Measurements from ENCODE around the gene EIF5. TPM values are rescaled to one million over a fixed set of nuclear protein-coding genes. Genes with fewer than 3 reads are reported as not detected.

Gene EIF5
- total RNA-seq, 1 donor from 2014 or later, result 330 TPM

DNA sequence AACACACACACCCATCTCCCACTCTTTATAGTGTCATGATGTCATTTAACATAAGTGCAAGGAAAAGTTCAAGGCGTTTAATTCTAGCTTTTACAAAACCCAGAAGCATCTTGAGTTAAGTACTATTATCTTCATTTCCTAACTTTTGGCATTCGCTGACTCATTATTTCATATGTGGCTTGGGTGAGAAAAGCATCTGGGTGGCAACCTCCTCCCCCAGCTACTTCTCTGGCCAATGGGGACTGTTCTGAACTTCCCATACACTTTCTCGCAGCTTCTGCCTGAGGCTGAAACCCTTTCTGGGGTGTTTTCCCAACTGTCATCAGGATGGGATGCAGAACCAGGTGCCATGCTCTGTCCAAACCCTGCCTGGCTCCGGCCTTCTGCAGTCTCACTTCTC, 48.3 kb downstream of the EIF5 start:
- Histone ChIP-seq H3K9ac (ENCODE audit: low read length) (no peak overlapping the region), H3K9me3 (ENCODE audit: insufficient read depth, low read depth, low read length) (no peaks in the 10 kb centered on the region), H2AFZ (ENCODE audit: low read depth, low read length) (peak overlapping the region; percentile 23), H3K4me1 (ENCODE audit: insufficient read depth, low read length) (peaks cover 12% of the 10 kb centered on the region), H3K4me2 (ENCODE audit: low read length) (peak overlapping the region; percentile 28), H4K20me1 (ENCODE audit: insufficient read depth, low read length) (peaks cover 17% of the 10 kb centered on the region), H3K36me3 (ENCODE audit: insufficient read depth, low read length) (no peaks in the 10 kb centered on the region), H3K79me2 (ENCODE audit: insufficient read depth, low read length) (peaks cover 22% of the 10 kb centered on the region), H3K27me3 (ENCODE audit: insufficient read depth, low read length) (no peaks in the 10 kb centered on the region), H3K4me3 (ENCODE audit: insufficient read depth, low read depth, low read length) (no peak overlapping the region), H3K27ac (ENCODE audit: low read depth, low read length) (no peak overlapping the region)
- Mint-ChIP-seq H3K4me1 (ENCODE audit: low read depth, unreplicated experiment) (peaks cover 14% of the 10 kb centered on the region), H3K36me3 (ENCODE audit: low read depth, unreplicated experiment) (peaks cover 3% of the 10 kb centered on the region), H3K9me3 (ENCODE audit: unreplicated experiment) (peaks cover 9% of the 10 kb centered on the region), H3K27ac (ENCODE audit: unreplicated experiment) (peak overlapping the region; percentile 96), H3K27me3 (ENCODE audit: low read depth, unreplicated experiment) (peaks cover 8% of the 10 kb centered on the region), H3K4me3 (ENCODE audit: unreplicated experiment) (peak overlapping the region; percentile 1)
- FAIRE-seq, result no peak
- peak; percentile 71 for DNase-seq (ENCODE audit: low read depth)
- TF ChIP-seq, protein P1, sequence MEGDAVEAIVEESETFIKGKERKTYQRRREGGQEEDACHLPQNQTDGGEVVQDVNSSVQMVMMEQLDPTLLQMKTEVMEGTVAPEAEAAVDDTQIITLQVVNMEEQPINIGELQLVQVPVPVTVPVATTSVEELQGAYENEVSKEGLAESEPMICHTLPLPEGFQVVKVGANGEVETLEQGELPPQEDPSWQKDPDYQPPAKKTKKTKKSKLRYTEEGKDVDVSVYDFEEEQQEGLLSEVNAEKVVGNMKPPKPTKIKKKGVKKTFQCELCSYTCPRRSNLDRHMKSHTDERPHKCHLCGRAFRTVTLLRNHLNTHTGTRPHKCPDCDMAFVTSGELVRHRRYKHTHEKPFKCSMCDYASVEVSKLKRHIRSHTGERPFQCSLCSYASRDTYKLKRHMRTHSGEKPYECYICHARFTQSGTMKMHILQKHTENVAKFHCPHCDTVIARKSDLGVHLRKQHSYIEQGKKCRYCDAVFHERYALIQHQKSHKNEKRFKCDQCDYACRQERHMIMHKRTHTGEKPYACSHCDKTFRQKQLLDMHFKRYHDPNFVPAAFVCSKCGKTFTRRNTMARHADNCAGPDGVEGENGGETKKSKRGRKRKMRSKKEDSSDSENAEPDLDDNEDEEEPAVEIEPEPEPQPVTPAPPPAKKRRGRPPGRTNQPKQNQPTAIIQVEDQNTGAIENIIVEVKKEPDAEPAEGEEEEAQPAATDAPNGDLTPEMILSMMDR (IDR thresholded peaks at IDR 0.05; ENCODE audit: insufficient read depth, low read depth, low read length), result no peak
- no peak for TF ChIP-seq EZH2 (IDR thresholded peaks at IDR 0.05; ENCODE audit: insufficient read depth, low read length)

DNA sequence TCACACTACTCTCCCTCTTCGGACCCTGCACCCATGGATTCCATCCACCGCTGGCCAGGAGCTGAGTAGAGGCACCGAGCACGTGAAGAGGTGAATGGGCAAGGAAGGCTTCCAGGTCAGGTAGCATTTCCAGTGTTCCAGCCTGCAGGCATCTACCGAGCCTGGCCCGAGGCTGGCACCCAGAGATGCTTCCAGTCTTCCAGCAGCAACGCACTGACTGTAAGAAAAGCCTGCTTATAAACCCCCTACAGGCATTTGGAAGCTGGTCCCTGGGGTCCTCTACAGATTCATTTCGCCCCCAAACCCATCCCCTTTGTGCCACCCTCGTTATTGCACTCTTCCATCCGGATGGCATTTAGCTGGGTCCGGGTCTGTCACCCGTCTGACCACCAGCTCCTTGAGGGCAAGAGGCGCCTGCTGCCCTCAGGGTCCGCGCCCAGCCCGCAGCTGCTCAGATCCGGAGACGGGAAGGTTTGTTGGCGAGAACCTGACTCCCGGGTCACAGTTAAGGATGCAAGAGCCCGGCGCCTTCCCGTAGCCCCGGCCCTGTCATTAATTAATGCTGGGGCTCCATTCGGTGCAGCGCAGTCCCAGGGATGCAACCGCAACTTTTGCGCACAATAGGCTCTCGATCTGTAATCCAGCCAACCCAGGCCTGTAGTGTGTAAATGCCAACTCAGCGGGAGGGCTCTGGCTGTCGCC, 50.6 kb downstream of the EIF5 start:
- DNase-seq (ENCODE audit: low read depth), result no peak
- Mint-ChIP-seq H3K4me3 (ENCODE audit: unreplicated experiment) (peak overlapping the region; percentile 86), H3K4me1 (ENCODE audit: low read depth, unreplicated experiment) (peaks cover 26% of the 10 kb centered on the region), H3K27ac (ENCODE audit: unreplicated experiment) (peak overlapping the region; percentile 81), H3K9me3 (ENCODE audit: unreplicated experiment) (peaks cover 9% of the 10 kb centered on the region), H3K27me3 (ENCODE audit: low read depth, unreplicated experiment) (no peaks in the 10 kb centered on the region), H3K36me3 (ENCODE audit: low read depth, unreplicated experiment) (peaks cover 13% of the 10 kb centered on the region)
- TF ChIP-seq, protein P1 (IDR thresholded peaks at IDR 0.05; ENCODE audit: insufficient read depth, low read depth, low read length), result no peak
- Histone ChIP-seq H3K79me2 (ENCODE audit: insufficient read depth, low read length) (peaks cover 43% of the 10 kb centered on the region), H3K9ac (ENCODE audit: low read length) (peak overlapping the region; percentile 91), H2AFZ (ENCODE audit: low read depth, low read length) (peak overlapping the region; percentile 71), H3K36me3 (ENCODE audit: insufficient read depth, low read length) (no peaks in the 10 kb centered on the region), H3K27ac (ENCODE audit: low read depth, low read length) (peak overlapping the region; percentile 49), H3K4me3 (ENCODE audit: insufficient read depth, low read depth, low read length) (peak overlapping the region; percentile 97), H3K4me1 (ENCODE audit: insufficient read depth, low read length) (peaks cover 16% of the 10 kb centered on the region), H3K4me2 (ENCODE audit: low read length) (peak overlapping the region; percentile 95), H4K20me1 (ENCODE audit: insufficient read depth, low read length) (peaks cover 37% of the 10 kb centered on the region), H3K27me3 (ENCODE audit: insufficient read depth, low read length) (no peaks in the 10 kb centered on the region), H3K9me3 (ENCODE audit: insufficient read depth, low read depth, low read length) (no peaks in the 10 kb centered on the region)
- no peak for FAIRE-seq

Measured in astrocyte (in vitro differentiated cells and primary cell).